ENCODE results near the gene PTPRQ.

DNA sequence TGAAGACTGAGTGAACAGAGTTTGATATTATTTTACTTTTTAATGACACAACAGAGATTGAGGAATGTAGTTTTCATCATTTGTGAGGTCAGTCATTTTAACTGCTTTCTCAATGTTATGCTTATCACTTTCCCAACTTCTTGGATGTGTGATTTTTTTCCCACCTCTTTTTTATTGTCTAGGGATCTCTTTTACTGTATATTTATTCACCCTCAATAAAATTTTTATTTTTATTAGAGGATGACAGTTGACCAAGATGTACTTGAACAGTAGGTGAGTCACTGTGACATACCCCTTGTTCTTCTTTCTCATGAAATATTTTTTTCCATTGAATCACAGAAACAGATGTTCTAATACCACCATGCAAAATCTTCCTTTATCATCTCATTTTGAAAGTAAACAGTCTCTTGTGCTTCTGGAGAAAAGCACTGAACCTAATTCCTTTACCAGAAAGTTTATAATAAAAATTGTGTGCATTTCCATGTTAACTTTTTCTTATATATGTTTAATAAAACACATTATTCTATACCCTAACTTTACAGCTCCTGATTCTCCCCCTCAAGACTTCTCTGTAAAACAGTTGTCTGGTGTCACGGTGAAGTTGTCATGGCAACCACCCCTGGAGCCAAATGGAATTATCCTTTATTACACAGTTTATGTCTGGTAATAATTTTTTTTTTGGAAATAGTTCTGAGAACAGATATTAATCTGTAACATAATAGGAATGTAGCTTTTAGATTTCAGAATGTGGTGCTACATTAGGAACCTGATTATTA, 65.9 kb downstream of the PTPRQ start:
- TF ChIP-seq, protein P1, sequence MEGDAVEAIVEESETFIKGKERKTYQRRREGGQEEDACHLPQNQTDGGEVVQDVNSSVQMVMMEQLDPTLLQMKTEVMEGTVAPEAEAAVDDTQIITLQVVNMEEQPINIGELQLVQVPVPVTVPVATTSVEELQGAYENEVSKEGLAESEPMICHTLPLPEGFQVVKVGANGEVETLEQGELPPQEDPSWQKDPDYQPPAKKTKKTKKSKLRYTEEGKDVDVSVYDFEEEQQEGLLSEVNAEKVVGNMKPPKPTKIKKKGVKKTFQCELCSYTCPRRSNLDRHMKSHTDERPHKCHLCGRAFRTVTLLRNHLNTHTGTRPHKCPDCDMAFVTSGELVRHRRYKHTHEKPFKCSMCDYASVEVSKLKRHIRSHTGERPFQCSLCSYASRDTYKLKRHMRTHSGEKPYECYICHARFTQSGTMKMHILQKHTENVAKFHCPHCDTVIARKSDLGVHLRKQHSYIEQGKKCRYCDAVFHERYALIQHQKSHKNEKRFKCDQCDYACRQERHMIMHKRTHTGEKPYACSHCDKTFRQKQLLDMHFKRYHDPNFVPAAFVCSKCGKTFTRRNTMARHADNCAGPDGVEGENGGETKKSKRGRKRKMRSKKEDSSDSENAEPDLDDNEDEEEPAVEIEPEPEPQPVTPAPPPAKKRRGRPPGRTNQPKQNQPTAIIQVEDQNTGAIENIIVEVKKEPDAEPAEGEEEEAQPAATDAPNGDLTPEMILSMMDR (IDR thresholded peaks at IDR 0.05), result no peak
- TF ChIP-seq POLR2A (IDR thresholded peaks at IDR 0.05), result no peak
